ENCODE results near the gene BRD4. TPM values are rescaled to one million over a fixed set of nuclear protein-coding genes. Genes with fewer than 3 reads are reported as not detected.

The BRD4 gene
- total RNA-seq, 1 experiment from 2014 or later, result 144 TPM

DNA sequence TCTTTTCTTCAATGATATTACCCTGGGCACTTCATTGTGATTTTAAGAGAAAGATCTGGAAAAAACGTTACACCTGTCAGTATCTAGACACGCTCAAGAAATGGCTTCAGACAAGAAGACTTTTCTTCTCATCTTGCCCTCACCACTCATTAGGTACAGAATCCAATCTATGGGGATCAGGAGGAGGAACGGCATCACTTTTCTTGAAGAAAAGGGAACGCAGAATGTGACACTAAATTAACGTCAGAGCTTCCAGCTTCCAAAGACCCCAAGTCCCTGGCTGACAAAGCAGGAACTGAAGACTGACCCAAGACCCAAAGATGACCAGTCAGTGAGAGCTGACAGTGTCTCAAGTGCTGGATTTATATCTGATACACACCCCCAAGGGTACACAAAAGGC, 48.2 kb downstream of the BRD4 start:
- 0 out of 7 replicates have a peak overlapping the region, but pooled peaks of 2 of the 3 experiments have one; percentile 56 to 59 for H3K27ac Mint-ChIP-seq
- no peaks in the 10 kb centered on the region for H3K9me3 Mint-ChIP-seq
- peaks cover 91% of the 10 kb centered on the region for H3K79me2 ChIP-seq (ENCODE audit: insufficient read depth, low read length)
- H2AK5ac ChIP-seq (ENCODE audit: insufficient read length, low read length), result no peak overlapping the region
- H3K56ac ChIP-seq (ENCODE audit: insufficient read length, low read depth, low read length), result no peak overlapping the region
- H3K23me2 ChIP-seq (ENCODE audit: insufficient read length, low read depth, low read length, poor library complexity, severe bottlenecking), result no peaks in the 10 kb centered on the region
- H2BK20ac ChIP-seq (ENCODE audit: low read depth, low read length, poor library complexity, severe bottlenecking), result no peak overlapping the region
- H2BK5ac ChIP-seq (ENCODE audit: insufficient read length, low read length), result no peak overlapping the region
- peaks cover 80 to 85% of the 10 kb centered on the region in 2 experiments for H3K4me1 Mint-ChIP-seq
- no peak overlapping the region for H2BK15ac ChIP-seq (ENCODE audit: low read depth, low read length)
- H3K4ac ChIP-seq (ENCODE audit: low read depth, low read length), result no peak overlapping the region
- no peaks in the 10 kb centered on the region for H4K20me1 ChIP-seq (ENCODE audit: control insufficient read depth, insufficient read depth, insufficient read length)
- no peak overlapping the region for H3K27ac ChIP-seq (ENCODE audit: insufficient read length, low read depth, low read length)
- H2BK120ac ChIP-seq (ENCODE audit: low read depth, low read length, poor library complexity, severe bottlenecking), result no peak overlapping the region
- H3K4me2 ChIP-seq (ENCODE audit: insufficient read depth, insufficient read length, low read length), result no peak overlapping the region
- no peaks in the 10 kb centered on the region for H3K27me3 Mint-ChIP-seq (ENCODE audit: low read depth)
- H3K9me3 ChIP-seq (ENCODE audit: control insufficient read depth, low read depth, low read length), result no peaks in the 10 kb centered on the region
- H4K8ac ChIP-seq (replicated peaks; ENCODE audit: insufficient read length, low read depth, low read length), result no peak overlapping the region
- no peak overlapping the region for H3K4me3 Mint-ChIP-seq
- H3K4me1 ChIP-seq (ENCODE audit: insufficient read depth, low read length), result peaks cover 13% of the 10 kb centered on the region; the same call in 1 of the 2 replicates
- H3K27me3 ChIP-seq (ENCODE audit: insufficient read depth, low read length), result no peaks in the 10 kb centered on the region
- no peak overlapping the region for H2BK12ac ChIP-seq (ENCODE audit: insufficient read length, low read depth, low read length)
- H3K9ac ChIP-seq (ENCODE audit: extremely low read depth, insufficient read length, low read length), result no peak overlapping the region
- H3T11ph ChIP-seq (ENCODE audit: low read length), result no peak overlapping the region
- no peak overlapping the region for H3K23ac ChIP-seq (ENCODE audit: insufficient read length, low read depth, low read length)
- no peak for DNase-seq
- peaks cover 21% of the 10 kb centered on the region for H3K79me1 ChIP-seq (ENCODE audit: insufficient read depth, low read depth, low read length, poor library complexity, severe bottlenecking)
- H2AFZ ChIP-seq (ENCODE audit: low read length), result no peak overlapping the region
- no peak overlapping the region for H3K18ac ChIP-seq (ENCODE audit: insufficient read length, low read depth, low read length)
- TF ChIP-seq, protein P1, sequence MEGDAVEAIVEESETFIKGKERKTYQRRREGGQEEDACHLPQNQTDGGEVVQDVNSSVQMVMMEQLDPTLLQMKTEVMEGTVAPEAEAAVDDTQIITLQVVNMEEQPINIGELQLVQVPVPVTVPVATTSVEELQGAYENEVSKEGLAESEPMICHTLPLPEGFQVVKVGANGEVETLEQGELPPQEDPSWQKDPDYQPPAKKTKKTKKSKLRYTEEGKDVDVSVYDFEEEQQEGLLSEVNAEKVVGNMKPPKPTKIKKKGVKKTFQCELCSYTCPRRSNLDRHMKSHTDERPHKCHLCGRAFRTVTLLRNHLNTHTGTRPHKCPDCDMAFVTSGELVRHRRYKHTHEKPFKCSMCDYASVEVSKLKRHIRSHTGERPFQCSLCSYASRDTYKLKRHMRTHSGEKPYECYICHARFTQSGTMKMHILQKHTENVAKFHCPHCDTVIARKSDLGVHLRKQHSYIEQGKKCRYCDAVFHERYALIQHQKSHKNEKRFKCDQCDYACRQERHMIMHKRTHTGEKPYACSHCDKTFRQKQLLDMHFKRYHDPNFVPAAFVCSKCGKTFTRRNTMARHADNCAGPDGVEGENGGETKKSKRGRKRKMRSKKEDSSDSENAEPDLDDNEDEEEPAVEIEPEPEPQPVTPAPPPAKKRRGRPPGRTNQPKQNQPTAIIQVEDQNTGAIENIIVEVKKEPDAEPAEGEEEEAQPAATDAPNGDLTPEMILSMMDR (conservative IDR thresholded peaks at IDR 0.05), result no peak
- H4K91ac ChIP-seq (ENCODE audit: insufficient read length, low read depth, low read length), result no peak overlapping the region
- no peak overlapping the region for H4K5ac ChIP-seq (ENCODE audit: insufficient read length, low read depth, low read length)
- no peaks in the 10 kb centered on the region for H3K36me3 Mint-ChIP-seq (ENCODE audit: insufficient read depth in 1 of 3, low read depth in 3 of 3)
- no peak overlapping the region for H3K14ac ChIP-seq (ENCODE audit: insufficient read depth, low read length)
- no CpG with 5 or more reads among the region's 5 CpGs for WGBS (ENCODE audit: extremely low coverage, insufficient read length, low lambda C conversion rate)
